ENCODE measurements around the gene ADA.

ADA gene

GRCh38 chr20:44609006-44609515 lies 42.4 kb downstream of the ADA start:
- H3K4me3 ChIP-seq (ENCODE audit: low read depth, low read length) = no peak overlapping the region
- in situ Hi-C loops (cut with HindIII; ENCODE audit: low sequenced_read_pairs) = no loop called here

GRCh38 chr20:44606725-44607441 lies 44.6 kb downstream of the ADA start:
- no peak for TF ChIP-seq CTCF (IDR thresholded peaks at IDR 0.05; ENCODE audit: low read depth, low read length, missing control alignments)
- DNase-seq (ENCODE audit: low read depth) = no peak

More at GRCh38 chr20:44609006-44609515, 42.4 kb downstream of the ADA start:
- no peak for DNase-seq (ENCODE audit: low read depth)
- no peak for TF ChIP-seq CTCF (IDR thresholded peaks at IDR 0.05; ENCODE audit: low read depth, low read length, missing control alignments)

GRCh38 chr20:44603327-44603726 lies 48.2 kb downstream of the ADA start:
- in situ Hi-C loops (cut with HindIII; ENCODE audit: low sequenced_read_pairs) = no loop called here
- no peak for TF ChIP-seq CTCF (IDR thresholded peaks at IDR 0.05; ENCODE audit: low read depth, low read length, missing control alignments)
- DNase-seq (ENCODE audit: low read depth) = no peak

More at GRCh38 chr20:44606725-44607441, 44.6 kb downstream of the ADA start:
- H3K4me3 ChIP-seq (ENCODE audit: low read depth, low read length) = no peak overlapping the region
- in situ Hi-C loops (cut with HindIII; ENCODE audit: low sequenced_read_pairs) = no loop called here

GRCh38 chr20:44601801-44602204 lies 49.7 kb downstream of the ADA start:
- H3K4me3 ChIP-seq (ENCODE audit: low read depth, low read length) = no peak overlapping the region
- TF ChIP-seq CTCF (IDR thresholded peaks at IDR 0.05; ENCODE audit: low read depth, low read length, missing control alignments) = no peak
- DNase-seq (ENCODE audit: low read depth) = peak; percentile 77
- in situ Hi-C loops (cut with HindIII; ENCODE audit: low sequenced_read_pairs) = no loop called here

More at GRCh38 chr20:44603327-44603726, 48.2 kb downstream of the ADA start:
- no peak overlapping the region for H3K4me3 ChIP-seq (ENCODE audit: low read depth, low read length)

GRCh38 chr20:44601236-44601671 lies 50.2 kb downstream of the ADA start:
- TF ChIP-seq CTCF (IDR thresholded peaks at IDR 0.05; ENCODE audit: low read depth, low read length, missing control alignments) = no peak
- H3K4me3 ChIP-seq (ENCODE audit: low read depth, low read length) = no peak overlapping the region
- in situ Hi-C loops (cut with HindIII; ENCODE audit: low sequenced_read_pairs) = no loop called here
- no peak for DNase-seq (ENCODE audit: low read depth)

GRCh38 chr20:44600758-44601201 lies 50.7 kb downstream of the ADA start:
- in situ Hi-C loops (cut with HindIII; ENCODE audit: low sequenced_read_pairs) = no loop called here

More at GRCh38 chr20:44600758-44601201, 50.7 kb downstream of the ADA start:
- no peak for TF ChIP-seq CTCF (IDR thresholded peaks at IDR 0.05; ENCODE audit: low read depth, low read length, missing control alignments)
- no peak overlapping the region for H3K4me3 ChIP-seq (ENCODE audit: low read depth, low read length)
- no peak for DNase-seq (ENCODE audit: low read depth)

Measured in astrocyte of the cerebellum (primary cell).